Keratinocyte (primary cell): Measurements from ENCODE around the gene SPINT1. TPM values are rescaled to one million over a fixed set of nuclear protein-coding genes. Genes with fewer than 3 reads are reported as not detected.
A peak's percentile ranks its signal among the peaks of the same experiment; 100 is the strongest.

Experiments used
- DNase-seq: peaks from one replicate; pipeline ENCODE4 v3.0.0-alpha.2; 2011; ENCODE audit warnings: low read depth, missing footprints, low spot score
- FAIRE-seq: peaks from 2 replicates; lab custom pipeline; 2011; peaks lifted over from hg19 to GRCh38; lab: Jason Lieb, UNC
- H2AFZ ChIP-seq: 2 replicates; pipeline ENCODE4 v1.6.0; 2012; ENCODE audit warnings: low read length, control low read depth, inconsistent platforms; ENCODE audit not compliant: control insufficient read depth
- H3K27ac ChIP-seq: 2 replicates; pipeline ENCODE4 v1.5.1; 2011; ENCODE audit warnings: low read length; ENCODE audit not compliant: control insufficient read depth, insufficient read depth
- H3K27me3 ChIP-seq: 3 replicates; pipeline ENCODE4 v1.6.0; 2011; ENCODE audit warnings: low read length; ENCODE audit not compliant: control insufficient read depth, insufficient read depth; ENCODE audit errors: extremely low read depth
- H3K36me3 ChIP-seq, 2 experiments: 2 replicates in 1 of 2; 3 replicates in 1 of 2; pipeline ENCODE4 v1.5.1; 2011; ENCODE audit warnings: low read length in 2 of 2, mild to moderate bottlenecking in 1 of 2; ENCODE audit not compliant: control insufficient read depth in 2 of 2, insufficient read depth in 2 of 2; ENCODE audit errors: extremely low read depth in 1 of 2
- H3K4me1 ChIP-seq: 3 replicates; pipeline ENCODE4 v1.5.1; 2011; ENCODE audit warnings: low read length; ENCODE audit not compliant: control insufficient read depth, insufficient read depth; ENCODE audit errors: extremely low read depth
- H3K4me2 ChIP-seq: 3 replicates; pipeline ENCODE4 v1.6.0; 2011; ENCODE audit warnings: low read depth, low read length; ENCODE audit not compliant: control insufficient read depth, insufficient read depth; ENCODE audit errors: extremely low read depth
- H3K4me3 ChIP-seq, 3 experiments: fragments of 200-600 bp in 1 of 3; sonication (generic) in 1 of 3; 2 replicates in 2 of 3; 3 replicates in 1 of 3; pipeline ENCODE4 v1.5.1; 2011 to 2016; ENCODE audit warnings: low read length in 3 of 3, mild to moderate bottlenecking in 3 of 3, control low read depth in 2 of 3, inconsistent platforms in 1 of 3, low read depth in 1 of 3, mixed read lengths in 1 of 3, mixed run types in 1 of 3, moderate library complexity in 1 of 3; ENCODE audit not compliant: control insufficient read depth in 2 of 3, insufficient read depth in 2 of 3; ENCODE audit errors: extremely low read depth in 1 of 3
- H3K79me2 ChIP-seq: 2 replicates; pipeline ENCODE4 v1.6.0; 2012; ENCODE audit warnings: low read length; ENCODE audit not compliant: control insufficient read depth, insufficient read depth
- H3K9ac ChIP-seq: 3 replicates; pipeline ENCODE4 v1.6.0; 2011; ENCODE audit warnings: low read length; ENCODE audit not compliant: control insufficient read depth, insufficient read depth; ENCODE audit errors: extremely low read depth
- H3K9me1 ChIP-seq: 3 replicates; pipeline ENCODE4 v1.6.0; 2011; ENCODE audit warnings: low read length; ENCODE audit not compliant: control insufficient read depth, insufficient read depth; ENCODE audit errors: extremely low read depth
- H3K9me3 ChIP-seq: 2 replicates; pipeline ENCODE4 v1.5.1; 2012; ENCODE audit warnings: low read depth, low read length; ENCODE audit not compliant: control insufficient read depth
- H4K20me1 ChIP-seq: 3 replicates; pipeline ENCODE4 v1.6.0; 2011; ENCODE audit warnings: low read length; ENCODE audit not compliant: control insufficient read depth, insufficient read depth; ENCODE audit errors: extremely low read depth
- CTCF ChIP-seq, 3 experiments: IDR thresholded peaks in 1 of 3; conservative IDR thresholded peaks in 1 of 3; optimal IDR thresholded peaks in 1 of 3; 2 replicates in 2 of 3; 3 replicates in 1 of 3; pipeline versions ENCODE3 to v1.5.1; 2011; ENCODE audit warnings: low read length in 3 of 3, mild to moderate bottlenecking in 3 of 3, moderate library complexity in 2 of 3, control low read depth in 1 of 3, inconsistent platforms in 1 of 3; ENCODE audit not compliant: insufficient read depth in 2 of 3; ENCODE audit errors: extremely low read depth in 1 of 3
- EZH2 ChIP-seq: IDR thresholded peaks from one replicate; pipeline ENCODE4 v1.6.1; 2012; ENCODE audit warnings: inconsistent platforms, mild to moderate bottlenecking, low read length, moderate library complexity
- dilution Hi-C: fragments of 300-500 bp; cut with MboI; formaldehyde crosslinking; loops from one replicate; pipeline ENCODE4 v1.7.0; 2020; ENCODE audit warnings: low sequenced_read_pairs; ENCODE audit not compliant: extremely low pct_ligation_motif_present
- polyA plus RNA-seq, 5 experiments: library from polyadenylated mRNA; depleted of rRNA in 3 of 5; stranded (reverse) in 3 of 5; stranded (forward) in 1 of 5; unstranded in 1 of 5; fragments of >200 nt; gene quantifications; 1 replicate in 1 of 5; 2 replicates in 3 of 5; 3 replicates in 1 of 5; pipeline versions ENCODE4 v1.2.1 to v1.2.3, GENCODE V29; 2011 to 2012; ENCODE audit warnings: missing spikeins in 2 of 5, low read depth in 1 of 5, low replicate concordance in 1 of 5

SPINT1 gene
- polyA plus RNA-seq, 1 donor (not counting 4 experiments of a cell fraction or from before 2014, with no cell fraction given), result 40.9 TPM

- FAIRE-seq (no peak), DNase-seq (no peak)
- H3K79me2 ChIP-seq, result no peaks in the 10 kb centered on the region
- H3K4me2 ChIP-seq, result peak overlapping the region; percentile 72
- peak overlapping the region; percentile 66 for H3K27ac ChIP-seq
- no peaks in the 10 kb centered on the region for H4K20me1 ChIP-seq
- H3K4me3 ChIP-seq, result peak overlapping the region in 2 of 3 experiments; percentile 5 to 25
- H2AFZ ChIP-seq, result peak overlapping the region; percentile 36
- peak overlapping the region; percentile 67 for H3K9ac ChIP-seq
- H3K36me3 ChIP-seq, result no peaks in the 10 kb centered on the region
- no peaks in the 10 kb centered on the region for H3K27me3 ChIP-seq
- no peak for TF ChIP-seq EZH2
- no peak for TF ChIP-seq CTCF (optimal IDR thresholded peaks at IDR 0.05 in 1 of 3, IDR thresholded peaks at IDR 0.05 in 1 of 3, conservative IDR thresholded peaks at IDR 0.05 in 1 of 3; ENCODE audit: extremely low read depth in 1 of 3, insufficient read depth in 2 of 3, low read length in 3 of 3)
- dilution Hi-C loops, result no loop called here
- no peaks in the 10 kb centered on the region for H3K9me3 ChIP-seq
- H3K4me1 ChIP-seq, result peaks cover 43% of the 10 kb centered on the region
- H3K9me1 ChIP-seq, result no peaks in the 10 kb centered on the region
Observed at GRCh38 chr15:40871749-40872617, 28.1 kb downstream of the SPINT1 start.

- H3K79me2 ChIP-seq, result no peaks in the 10 kb centered on the region
- no peaks in the 10 kb centered on the region for H3K9me3 ChIP-seq
- H3K27me3 ChIP-seq, result no peaks in the 10 kb centered on the region
- dilution Hi-C loops, result no loop called here
- FAIRE-seq, result no peak
- no peaks in the 10 kb centered on the region for H3K36me3 ChIP-seq
- DNase-seq, result no peak
- peak overlapping the region; percentile 67 for H3K9ac ChIP-seq
- peak overlapping the region; percentile 74 for H2AFZ ChIP-seq
- H3K4me3 ChIP-seq, result peak overlapping the region; percentile 49 to 72 (median 57)
- H3K27ac ChIP-seq, result no peak overlapping the region
- peak overlapping the region; percentile 80 for H3K4me2 ChIP-seq
- TF ChIP-seq EZH2 (no peak), CTCF (optimal IDR thresholded peaks at IDR 0.05 in 1 of 3, IDR thresholded peaks at IDR 0.05 in 1 of 3, conservative IDR thresholded peaks at IDR 0.05 in 1 of 3; ENCODE audit: extremely low read depth in 1 of 3, insufficient read depth in 2 of 3, low read length in 3 of 3) (no peak)
- H4K20me1 ChIP-seq, result no peaks in the 10 kb centered on the region
- H3K9me1 ChIP-seq, result no peaks in the 10 kb centered on the region
- H3K4me1 ChIP-seq, result peaks cover 43% of the 10 kb centered on the region
Observed at GRCh38 chr15:40872791-40873693, 29.2 kb downstream of the SPINT1 start.
